NCI-H146 treated with DMSO at 0.1 percent for 48 hours (cell line): Measurements from ENCODE around the gene OS9.
"Not testable (repeated sequence)": the region's sequence is repeated elsewhere in the genome, so short reads cannot be mapped to it uniquely, and the experiment has no call there.

ENCODE experiments used
- DNase-seq: peaks from one replicate; lab custom pipeline; 2025; ENCODE audit not compliant: unreplicated experiment; lab: John Stamatoyannopoulos, UW

Gene OS9, protein sequence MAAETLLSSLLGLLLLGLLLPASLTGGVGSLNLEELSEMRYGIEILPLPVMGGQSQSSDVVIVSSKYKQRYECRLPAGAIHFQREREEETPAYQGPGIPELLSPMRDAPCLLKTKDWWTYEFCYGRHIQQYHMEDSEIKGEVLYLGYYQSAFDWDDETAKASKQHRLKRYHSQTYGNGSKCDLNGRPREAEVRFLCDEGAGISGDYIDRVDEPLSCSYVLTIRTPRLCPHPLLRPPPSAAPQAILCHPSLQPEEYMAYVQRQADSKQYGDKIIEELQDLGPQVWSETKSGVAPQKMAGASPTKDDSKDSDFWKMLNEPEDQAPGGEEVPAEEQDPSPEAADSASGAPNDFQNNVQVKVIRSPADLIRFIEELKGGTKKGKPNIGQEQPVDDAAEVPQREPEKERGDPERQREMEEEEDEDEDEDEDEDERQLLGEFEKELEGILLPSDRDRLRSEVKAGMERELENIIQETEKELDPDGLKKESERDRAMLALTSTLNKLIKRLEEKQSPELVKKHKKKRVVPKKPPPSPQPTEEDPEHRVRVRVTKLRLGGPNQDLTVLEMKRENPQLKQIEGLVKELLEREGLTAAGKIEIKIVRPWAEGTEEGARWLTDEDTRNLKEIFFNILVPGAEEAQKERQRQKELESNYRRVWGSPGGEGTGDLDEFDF

DNA sequence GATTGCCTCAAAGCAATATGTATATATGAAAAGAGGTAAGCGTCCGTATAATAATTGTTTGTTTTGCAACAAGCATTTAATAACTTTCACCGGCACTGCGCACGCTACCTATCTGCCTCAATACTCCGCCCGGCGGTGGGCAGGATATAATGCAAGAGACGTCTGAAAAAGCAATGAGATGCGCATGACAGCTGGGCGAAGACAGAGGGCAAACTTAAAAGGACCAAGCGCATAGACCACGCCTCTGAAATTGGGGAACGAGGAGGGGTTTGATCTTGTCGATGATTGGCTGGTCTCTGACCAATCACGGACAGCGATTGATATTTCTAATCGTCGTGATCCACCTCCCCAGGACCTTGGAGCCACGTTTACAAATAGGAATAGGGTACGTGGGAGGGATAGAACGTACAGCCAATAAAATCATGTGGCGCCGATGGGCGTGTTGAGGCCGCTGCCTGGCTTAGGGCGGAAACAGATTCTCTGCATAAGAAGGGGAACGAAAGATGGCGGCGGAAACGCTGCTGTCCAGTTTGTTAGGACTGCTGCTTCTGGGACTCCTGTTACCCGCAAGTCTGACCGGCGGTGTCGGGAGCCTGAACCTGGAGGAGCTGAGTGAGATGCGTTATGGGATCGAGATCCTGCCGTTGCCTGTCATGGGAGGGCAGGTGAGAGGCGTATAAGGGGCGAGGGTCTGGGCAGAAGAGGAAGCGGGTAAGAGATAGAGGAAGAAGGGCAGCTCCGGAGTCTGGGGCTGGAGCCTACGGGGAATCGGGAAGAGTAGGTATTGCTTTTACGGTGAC lies at the start of gene OS9:
Gene OS9 (plus strand): TSS at position 474 of the 800 bp plus-strand sequence. CDS start 30 bp downstream, at position 504.
- peak; percentile 99 for DNase-seq

DNA sequence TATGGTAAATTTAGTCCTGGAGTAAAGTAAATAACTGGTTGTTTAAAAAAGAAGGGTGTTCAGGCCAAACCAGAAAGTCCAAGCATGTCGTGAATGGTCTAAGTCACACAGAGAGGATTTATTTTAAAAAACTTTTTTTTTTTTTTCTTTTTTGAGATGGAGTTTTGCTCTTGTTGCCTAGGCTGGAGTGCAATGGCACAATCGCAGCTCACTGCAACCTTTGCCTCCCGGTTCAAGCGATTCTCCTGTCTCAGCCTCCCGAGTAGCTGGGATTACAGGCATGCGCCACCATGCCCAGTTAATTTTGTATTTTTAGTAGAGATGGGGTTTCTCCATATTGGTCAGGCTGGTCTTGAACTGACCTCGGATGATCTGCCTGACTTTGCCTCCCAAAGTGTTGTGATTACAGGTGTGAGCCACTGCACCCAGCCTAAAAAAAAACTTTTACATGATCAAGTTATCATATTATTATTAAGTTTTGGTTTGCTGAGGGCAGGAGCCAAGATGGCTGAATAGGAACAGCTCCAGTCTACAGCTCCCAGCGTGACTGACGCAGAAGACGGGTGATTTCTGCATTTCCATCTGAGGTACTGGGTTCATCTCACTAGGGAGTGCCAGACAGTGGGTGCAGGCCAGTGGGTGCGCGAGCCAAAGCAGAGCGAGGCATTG lies 47.8 kb upstream of the OS9 start:
- not testable (repeated sequence) for DNase-seq

DNA sequence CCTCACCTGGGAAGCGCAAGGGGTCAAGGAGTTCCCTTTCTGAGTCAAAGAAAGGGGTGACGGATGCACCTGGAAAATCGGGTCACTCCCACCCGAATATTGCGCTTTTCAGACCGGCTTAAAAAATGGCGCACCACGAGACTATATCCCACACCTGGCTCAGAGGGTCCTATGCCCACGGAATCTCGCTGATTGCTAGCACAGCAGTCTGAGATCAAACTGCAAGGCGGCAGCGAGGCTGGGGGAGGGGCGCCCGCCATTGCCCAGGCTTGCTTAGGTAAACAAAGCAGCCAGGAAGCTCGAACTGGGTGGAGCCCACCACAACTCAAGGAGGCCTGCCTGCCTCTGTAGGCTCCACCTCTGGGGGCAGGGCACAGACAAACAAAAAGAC lies 47.3 kb upstream of the OS9 start:
- DNase-seq = not testable (repeated sequence)

DNA sequence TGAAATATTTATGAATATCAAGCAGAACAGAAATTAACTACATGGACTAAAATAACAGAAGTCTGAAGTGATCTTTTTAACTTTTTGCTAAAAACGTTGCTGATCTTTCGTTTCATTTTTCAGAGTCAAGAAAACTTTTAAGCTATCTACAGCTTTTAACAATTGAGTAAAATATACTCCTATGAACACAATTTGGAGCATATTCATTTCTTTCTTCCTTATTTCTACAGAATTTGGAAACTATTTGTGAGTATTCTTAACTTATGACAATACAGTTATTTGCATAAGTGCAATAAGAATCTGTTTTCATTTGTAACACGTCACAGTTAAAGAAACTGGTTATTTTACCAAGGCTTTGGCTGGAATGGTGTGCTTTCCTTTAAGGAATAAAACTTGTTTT lies 39.9 kb upstream of the OS9 start:
- no peak for DNase-seq

DNA sequence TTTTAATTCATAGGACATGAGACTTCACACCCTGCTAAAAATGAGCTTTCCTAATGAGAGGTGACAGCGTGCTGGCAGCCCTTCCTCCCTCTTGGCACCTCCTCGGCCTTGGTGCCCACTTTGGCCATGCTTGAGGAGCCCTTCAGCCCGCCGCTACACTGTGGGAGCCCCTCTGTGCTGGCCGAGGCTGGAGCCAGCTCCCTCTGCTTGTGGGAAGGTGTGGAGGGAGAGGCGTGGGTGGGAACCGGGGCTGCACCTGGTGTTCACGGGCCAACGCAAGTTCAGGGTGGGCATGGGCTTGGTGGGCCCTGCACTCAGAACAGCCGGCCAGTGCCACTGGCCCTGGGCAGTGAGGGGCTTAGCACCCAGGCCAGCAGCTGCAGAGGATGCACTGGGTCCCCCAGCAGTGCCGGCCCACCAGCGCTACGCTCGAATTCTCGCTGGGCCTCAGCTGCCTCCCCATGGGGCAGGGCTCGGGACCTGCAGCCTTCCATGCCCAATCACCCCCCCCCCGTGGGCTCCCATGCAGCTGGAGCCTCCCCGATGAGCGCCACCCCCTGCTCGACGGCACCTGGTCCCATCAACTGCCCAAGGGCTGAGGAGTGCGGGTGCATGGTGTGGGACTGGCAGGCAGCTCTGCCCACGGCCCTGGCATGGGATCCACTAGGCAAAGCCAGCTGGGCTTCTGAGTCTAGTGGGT lies 38.2 kb upstream of the OS9 start:
- no peak for DNase-seq

DNA sequence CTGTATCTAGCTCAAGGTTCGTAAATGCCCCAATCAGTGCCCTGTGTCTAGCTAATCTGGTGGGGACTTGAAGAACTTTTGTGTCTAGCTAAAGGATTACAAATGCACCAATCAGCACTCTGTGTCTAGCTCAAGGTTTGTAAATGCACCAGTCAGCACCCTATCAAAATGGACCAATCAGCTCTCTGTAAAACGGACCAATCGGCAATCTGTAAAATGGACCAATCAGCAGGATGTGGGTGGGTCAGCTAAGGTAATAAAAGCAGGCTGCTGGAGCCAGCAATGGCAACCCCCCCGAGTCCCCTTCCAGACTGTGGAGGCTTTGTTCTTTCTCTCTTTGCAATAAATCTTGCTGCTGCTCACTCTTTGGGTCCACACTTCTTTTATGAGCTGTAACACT lies 37.5 kb upstream of the OS9 start:
- not testable (repeated sequence) for DNase-seq

DNA sequence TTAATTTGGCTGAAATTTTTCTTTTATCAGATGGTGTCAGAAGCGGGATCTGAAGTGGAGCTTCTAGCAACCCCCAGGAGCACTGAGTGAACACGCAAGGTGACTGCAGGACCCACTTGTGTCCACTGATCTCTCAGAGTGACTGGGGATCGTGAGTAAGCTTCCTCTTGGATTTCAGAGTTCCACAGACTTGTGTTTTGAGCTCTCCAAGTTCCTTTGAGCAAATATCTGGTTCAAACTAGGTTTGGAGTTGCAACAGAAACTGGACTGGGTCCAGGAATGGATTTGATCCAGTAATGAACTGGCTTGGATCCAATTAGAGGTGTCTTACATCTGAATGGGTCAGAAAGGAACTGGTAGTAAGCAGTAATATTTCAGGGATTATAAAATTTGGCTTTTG lies 36.2 kb upstream of the OS9 start:
- DNase-seq = no peak

DNA sequence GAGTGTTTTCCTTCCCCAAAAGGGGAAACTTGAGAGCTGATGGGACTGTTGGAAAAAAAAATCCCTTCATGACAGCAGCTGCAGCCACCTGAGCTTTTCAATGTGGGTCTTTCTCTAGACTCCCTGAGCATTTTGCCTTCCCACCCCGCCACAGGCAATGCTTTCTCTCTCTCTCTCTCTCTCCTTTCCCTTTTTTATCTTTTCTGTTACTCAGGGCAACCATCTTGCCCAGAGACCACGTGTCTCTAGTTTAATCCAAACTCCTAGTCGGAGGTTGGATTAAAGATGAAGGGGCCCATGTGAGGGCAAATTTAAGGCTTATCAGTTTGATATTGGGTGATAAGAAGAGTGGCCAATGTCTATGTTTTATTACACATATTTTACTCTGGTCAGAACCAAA lies 35.0 kb upstream of the OS9 start:
- DNase-seq = no peak

DNA sequence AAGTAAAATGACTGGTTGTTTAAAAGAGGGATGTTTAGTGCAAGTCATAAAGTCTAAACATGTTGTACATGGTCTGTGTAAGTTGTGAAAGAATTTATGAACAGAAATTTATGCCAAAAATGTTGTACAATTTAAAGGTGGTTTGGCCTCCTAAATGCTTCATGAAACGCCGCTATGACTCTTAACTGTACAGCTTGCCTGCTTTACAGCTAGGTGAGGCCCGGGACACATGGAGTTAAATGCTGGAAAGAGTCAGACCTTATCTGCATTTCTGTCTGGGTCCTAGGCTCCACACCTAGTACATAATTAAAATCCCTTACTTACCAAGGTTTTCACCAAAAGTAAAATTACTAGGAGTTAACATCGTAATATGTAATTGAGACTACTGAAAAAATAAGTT lies 32.6 kb upstream of the OS9 start:
- DNase-seq = no peak

DNA sequence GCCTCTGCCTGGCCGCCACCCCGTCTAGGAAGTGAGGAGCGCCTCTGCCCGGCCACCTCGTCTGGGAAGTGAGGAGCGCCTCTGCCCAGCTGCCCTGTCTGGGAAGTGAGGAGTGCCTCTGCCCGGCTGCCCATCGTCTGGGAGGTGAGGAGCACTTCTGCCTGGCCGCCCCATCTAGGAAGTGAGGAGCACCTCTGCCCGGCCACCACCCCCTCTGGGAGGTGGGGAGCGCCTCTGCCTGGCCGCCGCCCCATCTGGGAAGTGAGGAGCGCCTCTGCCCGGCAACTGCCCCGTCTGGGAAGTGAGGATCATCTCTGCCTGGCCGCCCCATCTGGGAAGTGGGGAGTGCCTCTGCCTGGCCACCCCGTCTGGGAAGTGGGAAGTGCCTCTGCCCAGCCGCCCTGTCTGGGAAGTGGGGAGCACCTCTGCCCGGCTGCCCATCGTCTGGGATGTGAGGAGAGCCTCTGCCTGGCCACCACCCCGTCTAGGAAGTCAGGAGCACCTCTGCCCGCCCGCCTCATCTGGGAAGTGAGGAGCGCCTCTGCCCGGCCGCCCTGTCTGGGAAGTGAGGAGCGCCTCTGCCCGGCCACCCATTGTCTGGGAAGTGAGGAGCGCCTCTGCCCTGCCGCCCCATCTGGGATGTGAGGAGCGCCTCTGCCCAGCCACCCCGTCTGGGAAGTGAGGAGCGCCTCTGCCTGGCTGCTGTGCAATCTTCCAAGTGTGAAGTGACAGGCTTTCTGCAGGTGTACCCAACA lies 28.7 kb upstream of the OS9 start:
- not testable (repeated sequence) for DNase-seq

DNA sequence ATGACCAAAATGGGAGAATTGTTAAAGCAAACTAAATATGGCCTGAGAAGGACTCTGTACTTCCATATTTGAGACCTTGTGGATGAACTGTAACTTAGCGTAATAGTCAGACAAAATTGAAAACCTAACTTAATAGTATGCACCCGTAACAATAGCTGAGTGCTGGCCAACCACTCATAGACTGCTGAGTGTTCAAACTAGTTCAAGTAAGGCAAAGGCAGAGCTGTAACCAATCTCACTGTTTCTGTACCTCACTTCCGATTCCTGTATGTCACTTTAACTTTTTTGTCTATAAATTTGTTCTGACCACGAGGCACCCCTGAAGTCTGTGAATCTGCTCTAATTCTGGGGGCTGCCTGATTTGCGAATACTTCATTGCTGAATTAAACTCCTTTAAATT lies 27.0 kb upstream of the OS9 start:
- DNase-seq = no peak

DNA sequence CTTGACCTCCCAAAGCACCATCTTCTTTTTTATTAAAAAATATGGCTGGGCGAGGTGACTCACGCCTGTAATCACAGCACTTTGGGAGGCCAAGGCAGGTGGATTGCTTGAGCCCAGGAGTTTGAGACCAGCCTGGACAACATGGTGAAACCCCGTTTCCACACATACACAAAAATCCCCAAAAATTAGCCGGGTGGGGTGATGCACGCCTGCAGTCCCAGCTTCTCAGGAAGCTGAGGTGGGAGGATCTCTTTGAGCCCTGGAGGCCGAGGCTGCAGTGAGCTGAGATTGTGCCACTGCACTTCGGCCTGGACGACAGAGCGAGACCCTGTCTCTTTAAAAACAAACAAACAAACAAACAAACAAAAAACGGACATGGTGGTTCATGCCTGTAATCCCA lies 24.2 kb upstream of the OS9 start:
- not testable (repeated sequence) for DNase-seq

DNA sequence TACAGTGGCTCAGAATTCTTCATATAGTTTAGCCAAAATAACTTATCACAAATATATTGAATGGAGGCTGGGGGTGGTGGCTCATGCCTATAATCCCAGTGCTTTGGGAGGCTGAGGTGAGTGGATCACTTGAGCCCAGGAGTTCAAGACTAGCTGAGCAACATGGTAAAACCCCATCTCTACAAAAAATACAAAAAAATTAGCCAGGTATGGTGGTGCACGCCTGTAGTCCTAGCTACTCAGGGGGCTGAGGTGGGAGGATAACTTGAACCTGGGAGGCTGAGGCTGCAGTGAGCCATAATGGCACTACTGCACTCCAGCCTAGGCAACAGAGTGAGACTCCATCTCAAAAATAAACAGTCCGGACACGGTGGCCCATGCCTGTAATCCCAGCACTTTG lies 22.1 kb upstream of the OS9 start:
- DNase-seq = not testable (repeated sequence)

DNA sequence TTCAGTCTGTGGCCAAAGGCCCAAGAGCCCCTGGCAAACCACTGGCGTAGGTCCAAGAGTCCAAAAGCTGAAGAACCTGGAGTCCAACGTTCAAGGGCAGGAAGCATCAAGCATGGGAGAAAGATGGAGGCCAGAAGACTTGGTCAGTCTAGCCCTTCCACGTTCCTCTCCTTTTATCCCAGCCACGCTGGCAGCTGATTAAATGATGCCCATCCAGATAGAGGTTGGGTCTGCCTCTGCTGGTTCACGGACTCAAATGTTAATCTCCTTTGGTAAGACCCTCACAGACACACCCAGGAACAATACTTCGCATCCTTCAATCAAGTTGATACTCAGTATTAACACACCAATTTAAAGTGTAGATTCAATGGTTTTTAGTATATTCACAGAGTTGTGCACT lies 21.1 kb upstream of the OS9 start:
- DNase-seq = no peak

DNA sequence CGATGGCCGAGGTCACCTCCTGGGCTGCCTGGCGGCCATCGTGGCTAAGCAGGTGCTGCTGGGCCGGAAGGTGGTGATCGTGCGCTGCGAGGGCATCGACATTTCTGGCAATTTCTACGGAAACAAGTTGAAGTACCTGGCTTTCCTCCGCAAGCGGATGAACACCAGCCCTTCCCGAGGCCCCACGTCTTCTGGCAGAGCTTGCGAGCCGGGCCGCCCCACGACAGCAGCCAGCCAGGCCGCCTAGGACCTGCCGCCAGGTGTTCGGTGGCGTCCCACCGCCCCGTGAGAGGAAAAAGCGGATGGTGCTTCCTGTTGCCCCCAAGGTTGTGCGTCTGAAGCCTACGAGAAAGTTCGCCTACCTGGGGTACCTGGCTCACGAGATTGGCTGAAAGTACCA lies 19.2 kb upstream of the OS9 start:
- no peak for DNase-seq

DNA sequence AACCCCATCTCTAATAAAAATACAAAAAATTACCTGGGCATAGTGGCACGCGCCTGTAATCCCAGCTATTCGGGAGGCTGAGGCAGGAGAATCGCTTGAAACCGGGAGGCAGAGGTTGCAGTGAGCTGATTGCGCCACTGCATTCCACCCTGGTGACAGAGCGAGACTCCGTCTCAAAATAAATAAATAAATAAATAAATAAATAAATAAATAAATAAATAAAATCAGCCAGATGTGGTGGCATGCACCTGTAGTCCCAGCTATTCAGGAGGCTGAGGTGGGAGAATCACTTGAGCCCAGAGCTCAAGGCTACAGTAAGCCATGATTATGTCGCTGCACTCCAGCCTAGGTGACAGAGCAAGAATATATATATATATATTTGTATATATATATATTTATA lies 16.0 kb upstream of the OS9 start:
- not testable (repeated sequence) for DNase-seq

DNA sequence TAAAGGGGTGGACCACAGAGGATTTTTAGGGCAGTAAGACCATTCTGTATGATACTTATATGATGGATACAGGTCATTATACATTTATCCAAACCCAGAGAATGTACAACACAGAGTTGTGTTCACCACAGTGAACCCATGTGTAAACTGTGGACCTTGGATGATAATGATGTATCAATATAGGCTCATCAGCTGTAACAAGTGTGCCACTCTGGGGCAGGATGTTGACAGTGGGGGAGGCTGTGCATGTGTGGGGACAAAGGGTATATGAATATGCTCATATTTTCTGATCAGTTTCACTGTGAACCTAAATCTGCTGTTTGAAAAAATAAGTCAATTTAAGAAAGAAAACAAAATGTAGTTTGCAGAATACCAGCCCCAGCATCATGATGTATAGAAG lies 14.2 kb upstream of the OS9 start:
- no peak for DNase-seq

DNA sequence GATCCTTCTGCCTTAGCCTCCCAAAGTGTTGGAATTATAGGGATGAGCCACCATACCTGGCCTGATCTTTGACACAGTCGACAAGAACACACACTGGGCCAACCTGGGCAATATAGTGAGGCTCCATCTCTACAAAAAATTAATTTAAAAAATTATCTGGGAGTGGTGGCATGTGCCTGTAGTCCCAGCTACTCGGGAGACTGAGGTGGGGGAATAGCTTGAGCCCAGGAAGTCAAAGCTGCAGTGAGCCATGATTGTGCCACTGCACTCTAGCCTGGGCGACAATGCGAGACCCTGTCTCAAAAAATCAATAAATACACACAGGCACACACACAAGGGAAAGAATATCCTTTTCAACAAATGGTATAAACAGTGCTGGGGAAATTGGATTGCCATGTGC lies 6.1 kb upstream of the OS9 start:
- no peak for DNase-seq

DNA sequence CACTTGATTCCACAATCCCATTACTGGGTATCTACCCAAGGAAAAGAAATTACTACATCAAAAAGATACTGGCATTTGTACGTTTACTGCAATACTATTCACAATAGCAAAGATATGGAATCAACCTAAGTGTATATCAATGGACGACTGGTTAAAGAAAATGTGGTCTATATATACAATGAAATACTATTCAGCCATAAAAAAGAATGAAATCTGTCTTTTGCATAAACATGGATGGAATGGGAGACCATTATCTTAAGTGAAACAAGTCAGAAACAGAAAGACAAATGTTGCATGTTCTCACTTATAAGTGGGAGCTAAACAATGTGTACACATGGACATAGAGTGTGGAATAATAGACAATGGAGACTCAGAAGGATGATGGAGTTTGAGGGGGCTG lies 5.0 kb upstream of the OS9 start:
- DNase-seq = no peak

DNA sequence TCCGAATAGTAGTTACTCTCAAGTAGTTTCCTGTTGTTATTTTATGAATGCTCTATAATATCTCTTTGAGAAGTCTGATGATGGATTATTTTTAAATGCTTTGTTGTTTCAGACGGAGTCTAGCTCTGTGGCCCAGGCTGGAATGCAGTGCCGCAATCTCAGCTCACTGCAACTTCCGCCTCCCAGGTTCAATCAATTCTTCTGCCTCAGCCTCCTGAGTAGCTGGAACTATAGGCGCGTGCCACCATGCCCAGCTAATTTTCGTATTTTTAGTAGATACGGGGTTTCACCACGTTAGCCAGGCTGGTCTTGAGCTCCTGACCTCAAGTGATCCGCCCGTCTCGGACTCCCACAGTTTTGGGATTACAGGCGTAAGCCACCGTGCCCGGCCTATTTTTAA lies 1.4 kb upstream of the OS9 start:
- no peak for DNase-seq
